Cardiac muscle cell (in vitro differentiated cells and primary cell): ENCODE data around the gene KRTAP12-4. TPM values are rescaled to one million over a fixed set of nuclear protein-coding genes. Genes with fewer than 3 reads are reported as not detected.
"Not testable (repeated sequence)": the region's sequence is repeated elsewhere in the genome, so short reads cannot be mapped to it uniquely, and the experiment has no call there.

Experiments used
- DNase-seq, 2 donors: peaks; one replicate each; pipeline versions ENCODE4 v3.0.0 to v3.0.0-alpha.2; 2010 to 2017; ENCODE audit warnings: low read depth in 1 of 2, low spot score in 1 of 2
- H3K27ac ChIP-seq: fragments of 200-600 bp; sonication (generic); 2 replicates; pipeline ENCODE4 v1.5.1; 2016
- H3K27me3 ChIP-seq: fragments of 200-600 bp; sonication (generic); 2 replicates; pipeline ENCODE4 v1.6.0; 2016; ENCODE audit warnings: control low read depth
- H3K36me3 ChIP-seq: fragments of 200-600 bp; sonication (generic); 2 replicates; pipeline ENCODE4 v1.5.1; 2016; ENCODE audit warnings: control low read depth
- H3K4me1 ChIP-seq: fragments of 200-600 bp; sonication (generic); 2 replicates; pipeline ENCODE4 v1.8.1; 2017; ENCODE audit warnings: low read depth, mild to moderate bottlenecking, mixed run types
- H3K4me3 ChIP-seq: fragments of 200-600 bp; sonication (generic); 2 replicates; pipeline ENCODE4 v1.5.1; 2016; ENCODE audit warnings: mild to moderate bottlenecking
- H3K9me3 ChIP-seq: fragments of 200-600 bp; sonication (generic); 2 replicates; pipeline ENCODE4 v1.5.1; 2017; ENCODE audit warnings: low read depth, mild to moderate bottlenecking, control low read depth
- CTCF ChIP-seq: IDR thresholded peaks from 2 replicates; pipeline ENCODE4 v1.5.1; 2012; ENCODE audit warnings: low read depth, mild to moderate bottlenecking, low read length
- polyA plus RNA-seq: library from polyadenylated mRNA; unstranded; fragments of >200 nt; fragmentation: Nextera tagmentation; extraction: Ambion mirVana; gene quantifications from 2 replicates; pipeline ENCODE4 v1.2.1, GENCODE V29; 2016
- total RNA-seq: library from RNA; depleted of rRNA; stranded (reverse); fragments of >200 nt; gene quantifications from 2 replicates; pipeline ENCODE4 v1.2.3, GENCODE V29; 2016

The KRTAP12-4 gene
- total and polyA plus RNA-seq, 2 experiments from 2014 or later = not detected

GRCh38 chr21:44701541-44701940 is 47.1 kb upstream of the KRTAP12-4 start:
- no peak overlapping the region for H3K4me3 ChIP-seq
- peaks cover 52% of the 10 kb centered on the region for H3K27me3 ChIP-seq
- H3K4me1 ChIP-seq = no peaks in the 10 kb centered on the region
- H3K9me3 ChIP-seq = no peaks in the 10 kb centered on the region
- no peaks in the 10 kb centered on the region for H3K36me3 ChIP-seq
- no peak for DNase-seq
- no peak for TF ChIP-seq CTCF
- H3K27ac ChIP-seq = no peak overlapping the region

DNA sequence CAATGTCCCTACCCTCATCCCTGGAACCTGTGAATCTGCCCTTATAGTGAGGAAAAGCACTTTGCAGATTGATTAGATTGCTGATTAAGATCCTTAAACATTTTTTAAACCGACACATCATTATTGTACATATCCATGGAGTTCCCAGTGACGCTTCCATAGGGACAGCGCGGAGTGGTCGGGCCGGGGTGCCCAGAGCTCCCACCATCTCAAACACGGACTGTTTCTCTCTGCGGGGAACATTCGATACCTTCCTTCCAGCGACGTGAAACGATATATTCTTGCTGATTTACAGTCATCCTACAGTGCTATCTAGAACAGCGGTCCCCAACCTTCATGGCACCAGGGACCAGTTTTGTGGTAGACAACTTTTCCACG is 46.6 kb upstream of the KRTAP12-4 start:
- Histone ChIP-seq H3K4me1 (no peaks in the 10 kb centered on the region), H3K27me3 (peaks cover 47% of the 10 kb centered on the region)
- DNase-seq = no peak

DNA sequence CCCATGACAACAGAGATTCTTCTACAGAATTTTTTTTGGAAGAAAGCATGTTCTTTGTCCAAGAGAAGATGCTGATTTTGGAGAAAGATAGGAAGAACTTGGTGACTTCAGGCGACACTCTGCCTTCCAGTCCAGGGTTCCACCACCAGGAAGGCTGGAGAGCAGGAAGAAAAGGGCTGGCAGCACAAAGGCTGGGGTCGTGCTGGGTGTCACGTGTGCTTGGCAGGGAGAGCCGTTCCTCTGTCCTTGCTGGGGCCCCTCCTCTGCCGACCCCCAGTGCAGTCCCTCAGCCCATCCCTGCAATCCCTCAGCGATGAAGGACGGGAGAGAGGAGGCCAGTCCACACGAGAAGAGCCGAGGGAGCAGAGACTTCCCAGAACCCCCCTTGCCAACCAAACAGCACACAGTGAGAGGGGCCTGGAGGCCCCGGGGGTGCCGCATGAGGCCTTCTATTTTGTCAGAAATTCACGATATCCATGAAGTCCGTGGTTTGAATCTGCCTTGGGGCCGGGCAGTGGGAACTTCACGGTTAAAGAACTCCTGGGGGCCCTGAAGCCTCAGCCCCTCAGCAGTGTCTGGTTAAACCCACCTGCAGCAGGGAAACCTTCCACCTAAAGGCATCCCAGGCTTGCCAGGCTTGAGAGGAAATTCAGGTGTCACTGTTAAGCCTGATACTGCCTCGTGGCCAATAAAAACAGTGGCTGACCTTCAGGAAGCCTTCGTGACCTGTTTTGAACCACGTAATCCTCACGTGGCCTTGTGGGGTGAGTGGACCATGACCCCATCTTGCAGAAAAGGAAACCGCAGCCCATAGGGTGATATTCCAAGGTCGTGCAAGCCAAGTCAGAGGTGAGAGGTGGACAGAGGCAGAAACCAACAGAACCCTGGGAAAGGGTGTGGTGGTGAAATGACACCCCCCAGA is 45.9 kb upstream of the KRTAP12-4 start:
- DNase-seq = no peak
- peaks cover 41% of the 10 kb centered on the region for H3K27me3 ChIP-seq
- no peak overlapping the region for H3K27ac ChIP-seq
- H3K36me3 ChIP-seq = no peaks in the 10 kb centered on the region
- H3K4me3 ChIP-seq = no peak overlapping the region
- no peak for TF ChIP-seq CTCF
- no peaks in the 10 kb centered on the region for H3K9me3 ChIP-seq
- no peaks in the 10 kb centered on the region for H3K4me1 ChIP-seq

More for the DNA sequence above, 46.6 kb upstream of the KRTAP12-4 start:
- TF ChIP-seq CTCF = no peak
- Histone ChIP-seq H3K9me3 (no peaks in the 10 kb centered on the region), H3K27ac (no peak overlapping the region), H3K36me3 (no peaks in the 10 kb centered on the region), H3K4me3 (no peak overlapping the region)

DNA sequence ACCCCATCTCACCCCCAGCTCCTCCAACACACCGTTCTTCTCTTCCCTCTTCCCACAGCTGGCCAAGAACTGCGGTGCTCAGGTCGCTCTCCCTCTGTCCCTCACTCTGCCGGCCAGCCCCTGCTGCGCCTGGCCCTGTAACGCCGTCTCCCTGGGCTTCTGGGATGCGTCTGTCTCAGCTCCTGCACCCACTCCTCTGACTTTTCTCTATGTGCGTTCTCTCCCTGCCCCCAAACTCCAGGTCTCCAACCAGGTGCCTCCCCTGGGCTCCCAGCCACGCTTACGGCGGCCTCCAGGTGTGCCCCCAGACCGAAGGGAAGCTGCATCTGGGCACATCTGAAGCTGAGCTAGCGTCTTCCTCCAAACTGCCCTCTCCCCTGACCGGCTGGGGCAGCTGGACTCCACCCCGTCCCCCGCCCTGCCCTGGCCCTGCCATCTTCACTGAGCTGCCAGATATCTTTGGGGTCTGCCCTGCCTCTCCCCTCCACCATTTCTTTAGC is 45.1 kb upstream of the KRTAP12-4 start:
- TF ChIP-seq CTCF = no peak
- Histone ChIP-seq H3K36me3 (no peaks in the 10 kb centered on the region), H3K27ac (no peak overlapping the region), H3K9me3 (no peaks in the 10 kb centered on the region), H3K4me3 (no peak overlapping the region), H3K4me1 (no peaks in the 10 kb centered on the region), H3K27me3 (peaks cover 32% of the 10 kb centered on the region)
- DNase-seq = no peak

GRCh38 chr21:44697811-44698734 is 43.6 kb upstream of the KRTAP12-4 start:
- Histone ChIP-seq H3K27ac (no peak overlapping the region), H3K9me3 (no peaks in the 10 kb centered on the region), H3K4me1 (no peaks in the 10 kb centered on the region), H3K4me3 (no peak overlapping the region), H3K27me3 (peaks cover 18% of the 10 kb centered on the region), H3K36me3 (no peaks in the 10 kb centered on the region)
- DNase-seq = no peak
- TF ChIP-seq CTCF = no peak

DNA sequence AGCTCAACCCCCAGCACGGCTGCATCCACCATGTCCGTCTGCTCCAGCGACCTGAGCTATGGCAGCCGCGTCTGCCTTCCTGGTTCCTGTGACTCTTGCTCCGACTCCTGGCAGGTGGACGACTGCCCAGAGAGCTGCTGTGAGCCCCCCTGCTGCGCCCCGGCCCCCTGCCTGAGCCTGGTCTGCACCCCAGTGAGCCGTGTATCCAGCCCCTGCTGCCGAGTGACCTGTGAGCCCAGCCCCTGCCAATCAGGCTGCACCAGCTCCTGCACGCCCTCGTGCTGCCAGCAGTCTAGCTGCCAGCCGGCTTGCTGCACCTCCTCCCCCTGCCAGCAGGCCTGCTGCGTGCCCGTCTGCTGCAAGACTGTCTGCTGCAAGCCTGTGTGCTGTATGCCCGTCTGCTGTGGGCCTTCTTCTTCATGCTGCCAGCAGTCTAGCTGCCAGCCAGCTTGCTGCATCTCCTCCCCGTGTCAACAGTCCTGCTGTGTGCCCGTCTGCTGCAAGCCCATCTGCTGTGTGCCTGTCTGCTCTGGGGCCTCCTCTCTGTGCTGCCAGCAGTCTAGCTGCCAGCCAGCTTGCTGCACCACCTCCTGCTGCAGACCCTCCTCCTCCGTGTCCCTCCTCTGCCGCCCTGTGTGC is 42.8 kb upstream of the KRTAP12-4 start, which contains the start of gene KRTAP10-12:
KRTAP10-12 (plus strand) TSS at position 1 of the 639 bp plus-strand sequence; CDS start at position 31, 30 bp downstream.
- DNase-seq, H3K27ac ChIP-seq, H3K9me3 ChIP-seq, H3K4me3 ChIP-seq, H3K4me1 ChIP-seq, H3K27me3 ChIP-seq, H3K36me3 ChIP-seq: not testable (repeated sequence)
